ENCODE data around the gene ANO1.

The ANO1 gene

DNA sequence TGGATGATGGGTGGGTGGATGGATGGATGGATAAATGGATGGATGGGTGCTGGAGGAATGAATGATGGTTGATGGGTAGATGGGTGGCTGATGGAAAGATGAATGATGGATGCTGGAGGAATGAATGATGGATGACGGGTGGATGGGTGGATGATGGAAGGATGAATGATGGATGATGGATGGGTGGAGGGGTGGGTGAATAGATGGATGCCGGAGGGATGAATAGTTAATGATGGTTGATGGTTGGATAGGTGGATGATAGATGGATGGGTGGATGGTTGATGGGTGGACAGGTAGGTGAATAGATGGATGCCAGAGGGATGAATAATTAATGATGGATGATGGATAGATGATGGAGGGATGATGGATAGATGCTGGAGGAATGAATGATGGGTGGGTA lies 41.4 kb downstream of the ANO1 start:
- DNase-seq: no peak

DNA sequence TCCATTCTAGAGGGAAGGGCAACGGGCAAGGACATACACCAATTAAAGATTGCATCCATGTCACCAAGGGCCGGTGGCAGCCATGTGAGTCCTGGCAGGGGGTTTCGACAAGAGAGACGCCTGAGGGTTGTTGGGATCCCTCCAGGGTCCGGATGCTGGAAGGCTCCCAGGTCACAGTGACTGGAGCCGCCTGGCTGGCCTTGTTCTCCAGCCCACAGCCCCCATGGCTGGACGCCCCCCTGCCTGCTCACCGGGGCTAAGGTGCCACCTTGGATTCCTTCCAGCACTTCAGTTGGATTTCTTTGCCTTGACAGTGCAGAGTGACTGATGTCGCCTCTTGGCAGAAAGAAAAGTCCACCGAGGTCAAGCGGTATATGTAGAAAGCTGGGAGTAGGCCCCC lies 42.6 kb downstream of the ANO1 start:
- no peak for DNase-seq

DNA sequence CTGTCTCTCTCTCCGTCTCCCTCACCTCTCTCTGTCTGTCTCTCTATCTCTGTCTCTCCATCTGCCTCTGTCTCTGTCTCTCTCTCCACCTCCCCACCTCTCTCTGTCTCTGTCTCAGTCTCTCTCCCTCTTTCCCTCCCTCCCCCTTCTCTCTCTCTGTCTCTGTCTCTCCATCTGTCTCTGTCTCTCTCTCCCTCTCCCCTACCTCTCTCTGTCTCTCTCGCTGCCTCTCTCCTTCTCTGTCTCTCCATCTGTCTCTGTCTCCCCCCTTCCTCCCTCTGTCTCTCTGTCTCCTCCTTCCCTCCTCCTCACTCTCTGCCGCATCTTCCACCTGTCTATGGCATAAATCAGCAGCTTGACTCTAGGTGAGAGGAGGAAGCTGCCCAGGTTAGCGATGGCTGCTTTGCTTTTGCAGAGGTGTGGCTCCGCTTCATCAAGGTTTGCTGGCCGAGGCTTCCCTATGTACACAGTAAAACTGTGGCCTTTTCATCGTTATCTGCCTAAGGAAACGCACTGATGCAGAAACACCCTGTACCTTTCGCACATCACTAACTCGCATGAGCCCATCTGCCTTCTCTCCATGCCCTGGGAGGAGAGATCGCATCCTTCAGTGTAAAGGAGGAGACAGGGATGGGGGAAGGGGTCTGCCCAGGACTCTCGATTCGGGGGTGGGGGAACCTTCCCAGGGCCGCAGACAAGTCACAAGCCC lies 44.5 kb downstream of the ANO1 start:
- no peak for DNase-seq

DNA sequence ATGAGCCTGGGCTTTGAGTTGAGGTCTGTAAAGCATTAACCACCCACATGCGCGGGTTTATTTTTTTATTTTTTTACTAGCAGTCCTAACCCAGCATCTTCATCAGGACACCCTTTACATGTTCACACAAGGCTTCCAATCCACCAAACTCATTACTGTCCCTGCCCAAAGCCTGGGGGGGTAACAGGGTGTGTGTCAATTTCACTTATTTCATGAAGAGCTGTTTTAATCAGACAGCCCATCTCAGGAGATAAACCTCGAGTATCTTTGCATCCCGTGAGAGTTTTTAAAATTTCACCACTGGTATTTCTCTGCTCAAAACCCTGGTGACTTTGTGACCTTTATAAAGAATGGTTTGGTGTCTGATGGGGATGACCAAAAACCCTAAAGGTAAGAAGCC lies 45.6 kb downstream of the ANO1 start:
- no peak for DNase-seq

DNA sequence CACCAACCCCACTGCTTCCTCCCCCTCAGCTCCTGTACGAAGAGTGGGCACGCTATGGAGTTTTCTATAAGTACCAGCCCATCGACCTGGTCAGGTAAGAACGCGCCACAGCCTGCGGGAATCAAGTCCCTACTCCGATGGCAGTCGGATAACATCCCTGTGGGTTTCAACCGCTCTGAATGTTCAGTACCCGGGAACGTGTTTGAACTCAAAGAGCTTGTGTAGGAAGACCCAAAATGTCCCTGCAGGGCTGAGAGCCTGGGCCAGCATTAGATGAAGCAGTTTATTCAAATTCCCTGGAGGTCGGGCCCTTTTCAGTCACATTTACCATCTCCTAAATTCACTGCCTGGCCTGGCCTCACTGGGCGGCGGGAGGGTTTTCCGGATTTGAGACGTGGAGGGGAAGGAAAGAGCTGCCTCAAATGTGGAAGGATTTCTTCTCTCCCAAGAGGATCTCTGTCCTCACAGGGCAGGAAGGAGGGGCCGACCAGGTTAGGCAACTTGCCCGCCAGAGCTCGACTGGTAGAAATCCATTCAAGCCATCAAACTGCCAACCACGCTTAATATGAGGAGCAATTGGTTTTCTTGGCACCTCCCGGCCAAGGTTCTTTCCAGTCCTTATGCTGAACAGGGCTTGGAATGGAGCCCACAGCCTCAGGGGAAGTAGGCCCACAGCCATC lies 46.3 kb downstream of the ANO1 start:
- no peak for DNase-seq

DNA sequence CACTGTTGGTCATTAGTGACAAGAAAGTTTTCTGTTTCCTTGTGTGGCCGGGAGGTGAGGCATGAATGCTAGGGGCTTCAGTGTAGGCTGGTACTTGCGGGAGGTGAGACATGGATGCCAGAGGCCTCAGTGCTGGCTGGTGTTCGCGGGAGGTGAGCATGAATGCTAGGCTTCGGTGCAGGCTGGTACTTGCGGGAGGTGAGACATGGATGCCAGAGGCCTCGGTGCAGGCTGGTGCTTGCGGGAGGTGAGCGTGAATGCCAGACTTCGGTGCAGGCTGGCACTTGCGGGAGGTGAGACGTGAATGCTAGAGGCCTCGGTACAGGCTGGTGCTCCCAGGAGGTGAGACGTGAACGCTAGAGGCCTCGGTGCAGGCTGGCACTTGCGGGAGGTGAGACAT lies 48.4 kb downstream of the ANO1 start:
- no peak for DNase-seq

DNA sequence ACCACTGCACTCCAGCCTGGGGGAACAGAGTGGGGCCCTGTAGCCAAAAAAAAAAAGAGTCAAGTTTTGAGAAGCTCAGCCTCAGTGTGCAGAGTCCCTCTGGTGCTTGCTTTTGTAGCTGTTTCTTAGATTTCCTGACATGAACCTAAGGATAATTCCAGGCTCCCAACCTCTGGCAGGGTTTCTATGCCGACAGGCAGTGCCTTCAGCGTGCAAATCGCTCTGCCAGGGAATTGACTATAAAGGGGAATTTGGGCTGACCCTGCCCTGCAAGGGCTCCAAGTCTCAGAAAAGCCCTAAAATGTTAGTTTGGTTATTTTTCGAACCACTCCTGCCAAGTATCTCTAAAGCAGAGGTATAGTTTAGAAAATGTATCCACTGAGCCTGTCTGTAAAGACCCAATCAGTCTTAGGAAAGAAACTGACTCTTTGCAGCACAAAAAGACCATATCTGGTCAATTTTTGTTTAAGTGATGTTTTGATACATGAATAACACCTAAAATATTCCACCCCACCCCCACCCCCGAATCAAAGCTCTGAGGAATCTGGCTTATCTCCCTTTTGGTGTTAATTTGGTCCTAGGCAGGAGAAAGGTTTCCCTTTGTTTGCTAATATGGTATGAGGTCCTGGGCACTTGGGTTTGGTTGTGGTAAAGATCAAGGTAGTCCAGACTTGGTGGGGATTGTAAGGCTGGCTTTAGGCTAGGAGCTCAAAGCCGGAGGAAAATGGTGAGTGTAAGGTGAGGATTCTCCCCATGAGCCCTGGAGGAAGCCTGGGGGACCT lies 49.7 kb downstream of the ANO1 start:
- DNase-seq: no peak

DNA sequence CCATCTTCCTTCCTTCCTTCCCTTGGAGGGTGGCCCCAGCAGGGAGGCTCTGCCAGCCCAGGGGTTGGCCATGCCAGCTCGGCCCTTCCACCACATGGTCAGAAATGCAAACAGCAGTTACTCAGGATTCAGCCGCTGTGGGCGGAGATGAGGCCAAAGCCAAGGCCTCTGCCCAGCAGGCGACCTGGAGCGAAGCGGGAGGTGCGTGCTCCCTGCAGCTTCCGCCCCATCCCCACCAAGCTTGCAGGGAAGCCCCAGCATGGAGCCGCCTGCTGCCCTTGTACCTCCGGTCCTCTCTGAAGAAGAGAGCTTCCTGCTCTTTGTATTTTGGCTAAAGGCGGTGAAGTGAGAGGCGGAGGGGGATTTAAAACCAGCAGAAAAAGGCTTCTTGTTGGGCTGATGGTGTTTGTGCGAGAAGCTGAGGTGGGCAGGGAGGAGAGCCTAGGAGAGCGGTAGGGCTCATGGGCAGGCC lies 50.4 kb downstream of the ANO1 start:
- no peak for DNase-seq

DNA sequence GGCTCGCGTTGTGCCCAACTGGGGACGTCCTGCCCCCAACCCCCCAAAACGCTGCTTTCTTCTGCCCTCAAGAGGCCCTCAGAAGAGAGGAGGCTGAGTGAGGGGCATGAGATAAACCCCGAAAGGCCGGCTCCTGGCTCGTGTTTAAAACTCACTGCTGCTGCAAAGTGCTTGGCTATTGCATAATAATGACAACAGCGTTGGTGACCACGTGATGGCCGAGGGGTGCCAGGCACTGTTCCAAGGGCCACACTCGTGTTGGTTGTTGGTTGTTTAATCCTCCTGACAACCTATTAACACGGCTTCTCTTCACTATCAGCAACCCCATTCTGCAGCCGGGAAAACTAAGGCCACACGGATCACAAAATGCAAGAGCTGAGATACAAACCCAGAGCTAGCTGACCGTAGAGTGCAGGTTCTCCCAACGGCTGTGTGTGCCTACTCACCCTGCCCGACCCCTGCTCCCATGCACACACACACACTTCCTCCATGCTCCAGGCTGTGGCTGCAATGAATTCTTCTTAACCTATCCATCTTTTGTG lies 51.0 kb downstream of the ANO1 start:
- no peak for DNase-seq

DNA sequence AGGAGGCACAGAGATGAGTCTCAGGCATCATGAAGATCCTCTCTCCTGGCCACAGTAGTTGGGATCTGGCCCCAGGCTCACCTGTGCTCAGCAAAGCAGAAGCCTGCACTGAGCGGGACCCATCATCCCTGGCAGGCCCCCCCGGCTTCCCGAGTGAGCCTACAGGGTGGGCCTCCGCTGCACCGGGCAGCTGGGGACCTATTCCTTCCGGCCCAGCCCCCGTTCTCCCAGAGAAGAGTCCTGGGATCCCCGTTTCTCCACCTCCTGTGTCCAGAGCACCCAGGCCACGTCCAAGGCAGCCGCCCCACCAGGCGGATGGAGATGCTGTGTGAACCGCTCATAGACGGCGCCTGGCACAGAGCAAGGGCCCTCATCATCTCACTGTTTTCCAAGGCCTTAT lies 52.5 kb downstream of the ANO1 start:
- no peak for DNase-seq

DNA sequence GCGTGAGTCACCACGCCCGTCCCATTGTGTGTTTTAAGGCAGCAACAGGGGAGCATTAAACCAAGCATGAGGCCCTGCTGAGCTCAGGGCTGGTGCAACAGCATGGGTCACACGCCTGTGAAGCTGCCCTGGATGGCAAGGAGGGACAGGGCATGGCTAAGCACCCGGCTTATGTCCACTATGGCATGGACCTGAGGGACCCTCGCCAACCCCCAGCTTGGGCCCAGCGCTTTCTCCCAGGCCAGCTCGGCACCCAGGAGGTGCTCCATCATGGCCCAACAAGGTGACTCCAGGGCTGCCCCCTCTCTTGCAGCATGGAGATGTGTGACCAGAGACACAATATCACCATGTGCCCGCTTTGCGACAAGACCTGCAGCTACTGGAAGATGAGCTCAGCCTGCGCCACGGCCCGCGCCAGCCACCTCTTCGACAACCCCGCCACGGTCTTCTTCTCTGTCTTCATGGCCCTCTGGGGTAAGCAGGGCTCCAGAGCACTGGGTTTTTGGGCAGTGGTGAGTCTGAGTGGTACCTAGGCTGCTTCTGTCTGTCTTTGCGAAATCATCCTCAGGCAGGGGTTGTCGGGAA lies 53.6 kb downstream of the ANO1 start:
- DNase-seq: no peak

DNA sequence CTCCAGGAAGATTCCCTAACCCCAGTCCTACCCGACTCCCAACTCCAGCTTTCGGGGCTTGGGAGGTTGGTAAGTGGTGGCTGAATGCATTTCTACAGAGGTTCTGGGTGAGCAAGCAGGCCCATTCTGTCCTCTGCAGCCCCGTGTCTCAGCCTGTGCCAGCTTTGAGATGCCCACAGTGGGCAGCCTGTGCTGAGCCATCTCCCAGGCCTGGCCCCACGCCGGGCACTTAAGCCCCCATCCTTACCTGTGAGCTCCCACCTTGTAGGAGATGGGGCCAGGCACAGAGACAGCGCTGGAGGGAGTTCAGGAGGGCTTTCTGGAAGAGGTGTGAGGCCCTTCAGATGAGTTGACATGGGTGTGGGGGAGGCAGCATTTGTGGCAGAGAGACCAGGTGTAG lies 54.5 kb downstream of the ANO1 start:
- no peak for DNase-seq

DNA sequence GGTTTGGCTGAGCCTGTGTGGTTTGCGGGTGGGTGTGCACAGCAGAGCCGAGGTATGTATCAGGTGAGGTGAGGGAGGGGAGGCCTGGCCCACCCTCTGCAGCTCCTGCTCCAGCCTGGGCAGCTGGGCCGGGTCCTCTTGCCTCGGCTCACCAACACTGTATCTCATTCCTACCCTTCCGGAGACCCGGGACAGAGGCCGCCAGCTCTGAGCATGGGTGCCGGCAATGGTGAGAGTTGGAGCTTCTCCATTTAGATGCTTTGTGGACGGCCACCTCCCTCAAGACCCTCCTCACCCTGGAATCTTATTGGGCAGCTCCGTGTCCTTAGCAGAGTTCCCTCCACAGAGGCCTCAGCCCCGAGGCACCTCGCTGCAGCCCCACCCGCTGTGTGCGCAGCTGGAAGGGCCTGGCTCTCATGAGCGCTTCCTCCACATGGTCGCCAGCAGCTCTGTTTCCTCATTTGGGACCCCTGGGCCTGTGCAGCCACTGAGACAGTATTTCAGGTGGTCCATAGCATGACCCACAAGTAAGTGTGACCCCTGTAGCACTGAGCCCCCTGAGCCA lies 55.7 kb downstream of the ANO1 start:
- no peak for DNase-seq

DNA sequence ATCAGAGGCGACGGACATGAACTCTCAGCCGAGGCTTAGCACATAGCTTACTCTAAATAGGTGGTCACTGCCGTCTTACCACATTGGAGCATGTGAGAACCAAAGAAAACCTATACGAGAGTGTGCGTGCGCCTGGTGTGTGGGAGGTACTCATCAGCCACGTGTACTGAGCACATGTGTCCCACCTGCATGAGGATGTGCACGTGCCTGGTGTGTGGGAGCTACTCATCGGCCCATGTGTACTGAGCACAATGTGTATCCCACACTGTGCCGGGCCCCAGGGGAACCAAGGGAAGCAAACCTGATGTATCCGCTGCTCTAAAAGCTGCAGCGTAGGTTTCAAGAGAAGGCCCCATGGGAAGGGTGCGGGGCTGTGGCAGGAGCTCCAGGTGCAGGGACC lies 56.4 kb downstream of the ANO1 start:
- DNase-seq: no peak

DNA sequence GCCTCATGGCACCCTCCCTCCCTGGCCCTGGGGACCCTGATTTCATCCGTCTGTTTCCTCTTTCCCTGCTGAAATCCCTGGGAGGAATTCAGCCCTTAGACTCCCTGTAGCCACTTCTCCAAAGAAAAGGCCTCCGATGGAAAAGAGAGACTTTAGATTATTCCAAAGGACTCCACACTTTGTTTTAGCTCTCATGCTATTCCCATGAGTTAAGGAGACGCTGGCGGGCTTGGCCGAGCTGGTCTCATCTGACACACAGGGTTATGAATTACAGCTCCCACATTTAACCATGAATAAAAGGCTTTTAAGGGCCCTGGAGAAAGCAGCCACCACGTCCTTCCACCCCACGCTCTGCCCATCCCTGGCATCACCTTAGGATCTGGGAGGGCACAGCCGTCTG lies 57.0 kb downstream of the ANO1 start:
- no peak for DNase-seq

DNA sequence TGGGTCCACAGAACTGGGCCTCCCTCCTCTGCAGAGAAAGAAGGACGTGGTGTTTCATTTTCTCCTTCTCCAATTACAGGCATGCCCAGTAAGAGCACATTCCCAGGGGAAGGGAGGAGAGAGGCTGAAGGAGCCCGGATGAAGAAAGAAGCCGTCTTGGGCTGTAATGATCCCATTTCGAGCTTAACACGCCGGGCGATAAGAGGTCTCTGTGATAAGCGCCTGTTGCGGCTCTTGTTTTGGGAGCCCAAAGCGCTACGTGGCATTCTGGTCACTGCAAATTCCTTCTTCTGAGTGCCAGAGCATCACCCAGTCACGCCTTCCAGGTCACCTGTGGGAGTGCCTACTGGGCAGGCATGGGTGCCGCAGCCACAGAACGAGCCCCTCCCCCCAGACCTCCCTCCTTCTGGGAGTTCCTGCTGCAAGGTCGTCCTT lies 57.5 kb downstream of the ANO1 start:
- no peak for DNase-seq

DNA sequence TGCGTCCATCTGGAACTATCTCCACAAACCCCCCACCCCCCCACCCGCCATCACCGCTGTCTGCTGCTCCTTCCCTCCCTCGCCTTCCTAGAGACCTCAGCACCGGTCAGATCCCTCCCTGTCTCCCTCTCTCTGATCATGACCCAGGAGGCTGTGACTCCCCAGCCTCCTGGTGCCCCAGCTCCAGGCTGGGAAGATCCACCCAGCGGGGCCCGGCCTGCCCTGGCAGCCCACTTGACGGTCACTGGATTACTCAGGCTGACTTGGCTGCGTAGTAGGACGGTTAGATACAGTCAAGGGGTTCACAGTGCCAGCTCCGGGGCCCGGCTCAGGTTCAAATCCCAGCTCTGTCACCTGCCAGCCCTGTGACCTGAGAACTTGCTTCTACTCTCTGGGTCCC lies 59.3 kb downstream of the ANO1 start:
- no peak for DNase-seq

DNA sequence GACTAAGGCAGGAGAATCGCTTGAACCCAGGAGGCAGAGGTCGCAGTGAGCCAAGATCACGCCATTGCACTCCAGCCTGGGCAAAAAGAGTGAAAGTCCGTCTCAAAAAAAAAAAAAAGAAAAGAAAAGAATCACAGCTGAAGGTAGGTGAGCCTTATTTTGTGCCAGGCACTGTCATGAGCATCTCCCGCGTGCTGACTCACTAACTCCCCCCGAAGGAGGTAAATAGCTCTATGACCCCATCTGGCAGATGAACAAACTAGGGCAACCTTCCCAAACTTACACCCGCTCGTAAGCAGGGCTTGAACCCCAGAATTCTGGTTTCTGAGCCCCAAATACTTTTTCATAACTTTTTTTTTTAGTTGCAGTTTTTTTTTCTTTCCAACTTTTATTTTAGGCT lies 60.3 kb downstream of the ANO1 start:
- no peak for DNase-seq

DNA sequence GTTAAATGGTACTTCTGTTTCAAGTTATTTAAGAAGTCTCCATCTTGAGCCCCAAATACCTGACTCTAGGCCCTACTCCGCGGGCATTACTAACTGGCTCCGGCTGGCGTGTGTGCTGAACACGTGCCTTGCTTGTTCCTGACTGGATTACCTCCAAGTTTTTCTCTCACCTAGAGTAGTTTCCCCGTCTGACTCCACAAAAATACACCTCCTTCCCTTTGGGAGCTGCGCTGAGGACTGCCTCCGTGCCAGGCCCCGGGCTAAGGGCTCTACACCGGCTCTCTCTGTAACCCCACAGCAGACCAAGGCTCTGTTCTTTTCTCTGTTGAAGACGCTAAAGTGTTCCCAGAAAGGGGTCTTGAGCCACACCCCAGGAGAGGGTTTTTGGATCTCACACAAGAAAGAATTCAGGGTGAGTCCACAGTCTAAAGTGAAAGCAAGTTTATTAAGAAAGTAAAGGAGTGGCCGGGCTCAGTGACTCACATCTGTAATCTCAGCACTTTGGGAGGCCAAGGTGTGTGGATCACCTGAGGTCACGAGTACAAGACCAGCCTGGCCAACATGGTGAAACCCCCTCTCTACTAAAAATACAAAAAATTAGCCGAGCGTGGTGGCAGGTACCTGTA lies 61.8 kb downstream of the ANO1 start:
- DNase-seq: no peak

DNA sequence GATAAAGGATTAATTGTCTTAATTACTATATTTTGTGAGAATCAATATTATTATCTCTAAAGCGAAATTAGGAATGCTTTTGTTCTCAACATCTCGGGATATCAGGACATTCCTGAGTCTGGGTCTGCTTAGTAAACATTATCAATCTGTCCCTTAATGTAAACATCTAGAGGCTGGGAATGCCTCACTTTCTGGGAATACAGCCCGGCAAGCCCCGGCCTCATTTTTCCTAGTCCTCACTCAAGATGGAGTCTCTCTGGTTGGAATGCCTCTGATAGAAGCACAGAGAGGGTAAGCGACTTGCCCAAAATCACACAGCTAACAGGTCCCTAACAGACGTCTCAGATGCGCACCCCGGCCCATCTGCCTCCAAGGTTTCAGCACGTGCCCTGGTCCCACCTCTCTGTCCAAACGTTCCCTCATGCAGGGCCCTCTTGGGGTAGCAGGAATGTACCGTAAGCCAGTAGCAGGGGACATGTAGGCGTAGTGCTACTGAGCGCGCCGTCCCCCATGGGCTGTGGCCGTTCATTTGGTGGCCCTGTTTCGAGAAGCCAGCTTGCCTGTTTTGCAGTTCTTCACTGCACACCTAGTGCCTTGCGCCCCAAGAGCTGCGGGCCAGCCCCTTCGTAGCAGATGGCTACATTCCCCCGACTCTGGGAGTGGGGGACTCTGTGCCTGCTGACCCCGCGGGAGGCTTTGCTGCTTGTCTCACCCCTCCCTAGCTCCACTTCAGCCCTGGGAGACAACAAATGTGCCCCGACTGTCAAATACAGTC lies 62.8 kb downstream of the ANO1 start:
- DNase-seq: no peak

DNA sequence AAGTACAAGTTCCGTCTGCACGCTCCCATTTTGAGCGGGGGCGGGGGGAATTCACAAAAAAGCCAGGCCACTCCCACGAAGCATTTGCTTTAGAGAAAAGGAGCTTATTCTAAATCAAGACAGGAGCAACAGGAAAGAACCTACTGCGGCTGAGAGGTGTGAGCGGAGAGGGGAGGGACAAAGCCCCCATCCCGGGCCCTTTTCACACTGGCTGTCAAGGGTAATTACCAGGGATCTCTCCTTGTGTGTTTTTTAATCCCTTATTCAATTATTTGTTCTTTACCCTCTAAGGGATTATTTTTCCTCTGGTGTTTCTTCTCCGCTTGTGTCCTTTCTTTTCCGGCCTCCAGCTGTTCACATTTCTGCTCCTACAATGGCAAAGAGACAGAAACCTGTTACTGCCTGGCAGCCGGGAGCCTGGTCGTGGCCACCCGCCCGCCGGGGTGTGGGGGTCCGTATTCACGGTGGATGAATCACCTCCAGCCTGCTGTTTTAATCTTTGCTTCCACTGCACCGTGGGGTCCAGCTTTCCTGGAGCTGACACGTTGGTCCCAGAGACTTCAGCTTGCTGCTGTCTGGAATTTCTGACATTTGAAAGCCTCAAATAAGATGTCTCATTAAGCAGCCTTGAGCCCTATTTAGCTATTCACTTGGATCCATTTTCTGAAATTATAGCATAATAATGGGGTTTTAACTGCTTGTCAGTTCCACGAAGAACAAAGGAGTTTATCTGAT lies 63.5 kb downstream of the ANO1 start:
- DNase-seq: no peak
